SK-N-SH (cell line): Measurements from ENCODE around the gene SIDT1. TPM values are rescaled to one million over a fixed set of nuclear protein-coding genes. Genes with fewer than 3 reads are reported as not detected.

ENCODE experiments used
- CTCF ChIA-PET: fragments of 300-600, 350-600 bp; formaldehyde crosslinking; extraction: SDS; loops from one replicate; lab custom pipeline; 2021; lab: Yijun Ruan, JAX
- POLR2A ChIA-PET: fragments of 350-600 bp; sonication (Branson Sonifier 250); formaldehyde crosslinking; extraction: SDS; loops from one replicate; lab custom pipeline; 2020; ENCODE audit warnings: antibody characterized with exemption, inconsistent platforms; lab: Yijun Ruan, JAX
- DNase-seq: peaks from one replicate; pipeline ENCODE4 v3.0.0; 2012
- H2AFZ ChIP-seq: fragments of 200-600 bp; sonication (generic); 2 replicates; pipeline ENCODE4 v1.8.1; 2016; ENCODE audit warnings: antibody characterized with exemption, mild to moderate bottlenecking, low read depth
- H3F3A ChIP-seq: fragments of 200-600 bp; sonication (generic); replicated peaks from 2 replicates; pipeline ENCODE3; 2016; ENCODE audit warnings: antibody characterized with exemption, mild to moderate bottlenecking; ENCODE audit not compliant: insufficient read depth
- H3K27ac ChIP-seq, 2 experiments: fragments of 200-500 bp in 1 of 2; fragments of 200-600 bp in 1 of 2; sonication (Bioruptor generic) in 1 of 2; sonication (generic), shearing (Covaris generic) in 1 of 2; 2 replicates each; pipeline versions ENCODE4 v1.5.1 to v1.6.1; 2014 to 2016; ENCODE audit warnings: low read depth in 2 of 2, inconsistent platforms in 1 of 2, low read length in 1 of 2, mild to moderate bottlenecking in 1 of 2, mixed read lengths in 1 of 2
- H3K27me3 ChIP-seq: fragments of 200-600 bp; sonication (generic), shearing (Covaris generic); 2 replicates; pipeline ENCODE4 v1.6.1; 2016; ENCODE audit warnings: mixed run types; ENCODE audit not compliant: insufficient read depth
- H3K36me3 ChIP-seq, 2 experiments: fragments of 200-500 bp in 1 of 2; fragments of 200-600 bp in 1 of 2; sonication (Bioruptor generic) in 1 of 2; sonication (generic) in 1 of 2; replicated peaks in 1 of 2; 2 replicates each; pipeline versions ENCODE3 to v1.5.1; 2014 to 2016; ENCODE audit warnings: low read length in 1 of 2, mild to moderate bottlenecking in 1 of 2; ENCODE audit not compliant: insufficient read depth in 2 of 2, control insufficient read depth in 1 of 2
- H3K4me1 ChIP-seq, 2 experiments: fragments of 200-500 bp in 1 of 2; fragments of 200-600 bp in 1 of 2; sonication (Bioruptor generic) in 1 of 2; sonication (generic), shearing (Covaris generic) in 1 of 2; 2 replicates each; pipeline versions ENCODE4 v1.5.1 to v1.6.1; 2014 to 2016; ENCODE audit warnings: low read depth in 1 of 2, low read length in 1 of 2, mixed run types in 1 of 2; ENCODE audit not compliant: insufficient read depth in 2 of 2, control insufficient read depth in 1 of 2
- H3K4me2 ChIP-seq: fragments of 200-600 bp; sonication (generic), shearing (Covaris generic); 2 replicates; pipeline ENCODE4 v1.6.1; 2017; ENCODE audit warnings: mixed run types
- H3K4me3 ChIP-seq, 2 experiments: fragments of 200-500 bp in 1 of 2; fragments of 200-600 bp in 1 of 2; sonication (Bioruptor generic) in 1 of 2; sonication (generic), shearing (Covaris generic) in 1 of 2; 2 replicates each; pipeline versions ENCODE4 v1.5.1 to v1.8.1; 2014 to 2016; ENCODE audit warnings: low read depth in 2 of 2, inconsistent platforms in 1 of 2, low read length in 1 of 2, mild to moderate bottlenecking in 1 of 2, mixed read lengths in 1 of 2, moderate library complexity in 1 of 2
- H3K79me2 ChIP-seq: fragments of 200-600 bp; sonication (generic); 2 replicates; pipeline ENCODE4 v1.8.1; 2017; ENCODE audit warnings: mild to moderate bottlenecking; ENCODE audit not compliant: insufficient read depth
- H3K9ac ChIP-seq: fragments of 200-600 bp; sonication (generic); 2 replicates; pipeline ENCODE4 v1.6.1; 2017; ENCODE audit warnings: mixed run types
- H3K9me2 ChIP-seq: fragments of 200-600 bp; sonication (generic); 2 replicates; pipeline ENCODE4 v1.6.1; 2017; ENCODE audit warnings: mixed run types
- H3K9me3 ChIP-seq: fragments of 200-600 bp; sonication (generic); 2 replicates; pipeline ENCODE4 v1.6.1; 2017; ENCODE audit warnings: mixed run types, mild to moderate bottlenecking, moderate library complexity
- H4K20me1 ChIP-seq: fragments of 200-600 bp; sonication (generic); 2 replicates; pipeline ENCODE4 v1.6.1; 2017; ENCODE audit warnings: mild to moderate bottlenecking, mixed run types; ENCODE audit not compliant: insufficient read depth
- ELF1 ChIP-seq: IDR thresholded peaks from 2 replicates; pipeline ENCODE4 v1.4.0; 2012
- FOSL2 ChIP-seq: IDR thresholded peaks from 2 replicates; pipeline ENCODE4 v1.4.0; 2012; ENCODE audit warnings: low read depth, mild to moderate bottlenecking, moderate library complexity, borderline replicate concordance
- FOXJ3 ChIP-seq: sonication (generic); formaldehyde crosslinking; IDR thresholded peaks from 2 replicates; pipeline ENCODE4 v1.5.1; 2020; ENCODE audit warnings: mild to moderate bottlenecking, missing genetic modification reagents
- GABPA ChIP-seq: IDR thresholded peaks from 2 replicates; pipeline ENCODE4 v1.4.0; 2012; ENCODE audit warnings: low read depth, mild to moderate bottlenecking
- GATA2 ChIP-seq: sonication (generic); formaldehyde crosslinking; IDR thresholded peaks from 2 replicates; pipeline ENCODE4 v1.5.0; 2020; ENCODE audit warnings: mild to moderate bottlenecking, missing genetic modification reagents
- MAX ChIP-seq: IDR thresholded peaks from 2 replicates; pipeline ENCODE4 v1.4.0; 2012; ENCODE audit warnings: low read depth
- MEF2A ChIP-seq: IDR thresholded peaks from 2 replicates; pipeline ENCODE4 v1.4.0; 2012; ENCODE audit warnings: low read depth, borderline replicate concordance
- MXI1 ChIP-seq: IDR thresholded peaks from 2 replicates; pipeline ENCODE4 v1.6.1; 2012; ENCODE audit warnings: mild to moderate bottlenecking, low read depth, low read length, improper control_type of control experiment
- NFIC ChIP-seq: IDR thresholded peaks from 2 replicates; pipeline ENCODE4 v1.4.0; 2012; ENCODE audit warnings: borderline replicate concordance
- RAD21 ChIP-seq: IDR thresholded peaks from 2 replicates; pipeline ENCODE4 v1.6.1; 2012; ENCODE audit warnings: mild to moderate bottlenecking, low read length
- RCOR1 ChIP-seq: fragments of 150-350 bp; IDR thresholded peaks from 2 replicates; pipeline ENCODE4 v1.6.1; 2017; ENCODE audit warnings: antibody characterized with exemption, low read length
- RXRA ChIP-seq: IDR thresholded peaks from 2 replicates; pipeline ENCODE4 v1.4.0; 2012; ENCODE audit warnings: low read depth, mild to moderate bottlenecking, borderline replicate concordance
- SMC3 ChIP-seq: IDR thresholded peaks from 2 replicates; pipeline ENCODE4 v1.6.1; 2012; ENCODE audit warnings: low read depth, low read length, improper control_type of control experiment
- TAF1 ChIP-seq: IDR thresholded peaks from 2 replicates; pipeline ENCODE4 v1.6.1; 2012; ENCODE audit warnings: low read depth, mild to moderate bottlenecking, low read length, moderate library complexity, borderline replicate concordance
- TCF12 ChIP-seq: IDR thresholded peaks from 2 replicates; pipeline ENCODE4 v1.4.0; 2012
- YY1 ChIP-seq: IDR thresholded peaks from 2 replicates; pipeline ENCODE4 v1.4.0; 2012; ENCODE audit warnings: low read depth, mild to moderate bottlenecking
- ZBTB33 ChIP-seq: IDR thresholded peaks from 2 replicates; pipeline ENCODE4 v1.4.0; 2012; ENCODE audit warnings: low read depth, borderline replicate concordance
- WGBS: methylation state at CpG from one replicate; pipeline ENCODE4 v1.1.6; 2017; ENCODE audit warnings: low lambda C conversion rate; 5-methylcytosine and 5-hydroxymethylcytosine counted together
- polyA plus RNA-seq, 3 experiments: library from polyadenylated mRNA; depleted of rRNA; stranded (reverse); fragments of >200 nt; gene quantifications; 2 replicates each; pipeline ENCODE4 v1.2.3, GENCODE V29; 2012

SIDT1 gene
- polyA plus RNA-seq, 1 of the 3 experiments (the other 2 are of a cell fraction) = 0.02 TPM

- H4K20me1 ChIP-seq = no peaks in the 10 kb centered on the region
- no peaks in the 10 kb centered on the region for H3K36me3 ChIP-seq
- no peak overlapping the region for H2AFZ ChIP-seq
- peaks cover 0 to 11% of the 10 kb centered on the region in 2 experiments; a peak in 2 of 4 replicates for H3K4me1 ChIP-seq
- CTCF ChIA-PET = interaction anchor here (1.1 kb wide), 1 partner anchor 44 kb away, joined by 4 read pairs; no protein-coding TSS in a partner anchor
- H3K4me2 ChIP-seq = peak overlapping the region; percentile 92
- POLR2A ChIA-PET = no interaction called here
- H3K27ac ChIP-seq = no peak overlapping the region
- H3K27me3 ChIP-seq = peaks cover 46% of the 10 kb centered on the region
- H3K9ac ChIP-seq = no peak overlapping the region
- peaks cover 6% of the 10 kb centered on the region for H3F3A ChIP-seq
- peak overlapping the region in 1 of 2 experiments; percentile 64; a peak in 1 of 4 replicates for H3K4me3 ChIP-seq
- H3K9me2 ChIP-seq = no peaks in the 10 kb centered on the region
- no peak for DNase-seq
- H3K79me2 ChIP-seq = no peaks in the 10 kb centered on the region
- TF ChIP-seq FOXJ3 (CRISPR knock-in tag) (no peak), RCOR1 (no peak), MAX (no peak), NFIC (no peak), YY1 (no peak), GABPA (no peak), TAF1 (no peak), MXI1 (no peak), TCF12 (no peak), GATA2 (CRISPR knock-in tag) (no peak), ZBTB33 (no peak), SMC3 (no peak)
- 89% methylated on average over 10 of the region's 10 CpGs for WGBS
- H3K9me3 ChIP-seq = no peaks in the 10 kb centered on the region
Measured at GRCh38 chr3:113533534-113533892, 1.2 kb downstream of the SIDT1 start.

GRCh38 chr3:113534365-113534764 is 2.0 kb downstream of the SIDT1 start:
- H3K9me2 ChIP-seq = no peaks in the 10 kb centered on the region
- peaks cover 0 to 11% of the 10 kb centered on the region in 2 experiments; a peak in 2 of 4 replicates for H3K4me1 ChIP-seq
- no peaks in the 10 kb centered on the region for H3K36me3 ChIP-seq
- DNase-seq = no peak
- H3K27me3 ChIP-seq = peaks cover 41% of the 10 kb centered on the region
- H2AFZ ChIP-seq = no peak overlapping the region
- 89% methylated on average over 4 of the region's 4 CpGs for WGBS
- no peak overlapping the region for H3K4me3 ChIP-seq
- no peaks in the 10 kb centered on the region for H3K79me2 ChIP-seq
- peaks cover 6% of the 10 kb centered on the region for H3F3A ChIP-seq
- ChIA-PET CTCF (interaction anchor here (0.9 to 1.1 kb wide), 2 partner anchors 43 to 44 kb away, joined by 3 to 4 read pairs; no protein-coding TSS in a partner anchor), POLR2A (no interaction called here)
- H3K9ac ChIP-seq = no peak overlapping the region
- TF ChIP-seq ELF1 (no peak), RAD21 (no peak), MEF2A (no peak), RXRA (no peak), FOSL2 (no peak)
- H3K27ac ChIP-seq = no peak overlapping the region
- no peaks in the 10 kb centered on the region for H3K9me3 ChIP-seq
- H4K20me1 ChIP-seq = no peaks in the 10 kb centered on the region
- H3K4me2 ChIP-seq = no peak overlapping the region
